Stomach (tissue), 9 donors: Measurements from ENCODE around the gene ARHGAP26. TPM values are rescaled to one million over a fixed set of nuclear protein-coding genes. Genes with fewer than 3 reads are reported as not detected.

Experiments used
- DNase-seq, 2 donors: peaks; one replicate each; pipeline versions ENCODE4 v3.0.0 to v3.0.0-alpha.2; 2013 to 2019
- H3K27ac ChIP-seq, 5 donors: fragments of 200-600 bp in 4 of 5; sonication (generic) in 4 of 5; one replicate each; pipeline ENCODE4 v1.5.1; 2013 to 2019; ENCODE audit warnings: mild to moderate bottlenecking in 1 of 5, moderate library complexity in 1 of 5
- H3K27me3 ChIP-seq, 3 donors: fragments of 200-600 bp; sonication (generic); one replicate each; pipeline ENCODE4 v1.5.1; 2017 to 2019; ENCODE audit warnings: mixed run types in 1 of 3
- H3K36me3 ChIP-seq, 4 donors: fragments of 200-600 bp; sonication (generic); 1 replicate in 3 of 4; 2 replicates in 1 of 4; pipeline ENCODE4 v1.5.1; 2016 to 2019
- H3K4me1 ChIP-seq, 4 donors: fragments of 200-600 bp; sonication (generic); one replicate each; pipeline ENCODE4 v1.5.1; 2016 to 2019
- H3K4me3 ChIP-seq, 4 donors: fragments of 200-600 bp; sonication (generic) in 3 of 4; one replicate each; pipeline ENCODE4 v1.5.1; 2016 to 2019; ENCODE audit warnings: mild to moderate bottlenecking in 1 of 4
- H3K9me3 ChIP-seq, 4 donors: fragments of 200-600 bp; sonication (generic); one replicate each; pipeline ENCODE4 v1.5.1; 2016 to 2019
- EP300 ChIP-seq: sonication (generic); formaldehyde crosslinking; IDR thresholded peaks from one replicate; pipeline ENCODE4 v1.6.1; 2017; ENCODE audit warnings: antibody characterized with exemption
- POLR2A ChIP-seq, 4 donors: fragments of 450-650 bp; IDR thresholded peaks; one replicate each; pipeline ENCODE4 v1.6.1; 2016; ENCODE audit warnings: antibody characterized with exemption in 4 of 4, control low read depth in 2 of 4, mild to moderate bottlenecking in 1 of 4, moderate library complexity in 1 of 4
- POLR2AphosphoS5 ChIP-seq, 3 donors: sonication (generic); formaldehyde crosslinking; IDR thresholded peaks; one replicate each; pipeline ENCODE4 v1.6.1; 2016; ENCODE audit warnings: antibody characterized with exemption in 3 of 3
- WGBS, 5 donors: extraction: QIAGEN DNeasy Blood & Tissue Kit in 3 of 5; methylation state at CpG; one replicate each; pipeline versions ENCODE4 v1.1.5 to v1.1.7; 2013 to 2018; 5-methylcytosine and 5-hydroxymethylcytosine counted together
- intact Hi-C: fragments of 100-400 bp; cut with DNase I; formaldehyde crosslinking; loops from one replicate; pipeline ENCODE4 v1.15.1; 2023; ENCODE audit warnings: low total_unique reads
- polyA plus RNA-seq, 3 donors: library from polyadenylated mRNA; stranded (reverse); fragments of 200-250 nt; gene quantifications; one replicate each; pipeline ENCODE4 v1.2.3, GENCODE V29; 2013
- total RNA-seq, 5 donors: library from RNA; depleted of rRNA; stranded (reverse); fragments of >200 nt; gene quantifications; one replicate each; pipeline versions ENCODE4 v1.1.0 to v1.2.3, GENCODE V29; 2014 to 2016
- TF ChIP-seq, protein P1 (sequence below), 7 experiments: fragments of 450-650 bp in 4 of 7; fragments of 200-600 bp in 3 of 7; sonication (generic) in 3 of 7; IDR thresholded peaks; one replicate each; pipeline ENCODE4 v1.5.1; 2016 to 2019; ENCODE audit warnings: antibody characterized with exemption in 7 of 7, control low read depth in 2 of 7, mild to moderate bottlenecking in 1 of 7
- donor health status: healthy with polysubstance abuse.
- donor health status: Bipolar disorder and iron deficiency.
- donor health status: healthy.

ARHGAP26 gene
- total and polyA plus RNA-seq, 8 donors = 4.0 to 115 (median 34.1) TPM

DNA sequence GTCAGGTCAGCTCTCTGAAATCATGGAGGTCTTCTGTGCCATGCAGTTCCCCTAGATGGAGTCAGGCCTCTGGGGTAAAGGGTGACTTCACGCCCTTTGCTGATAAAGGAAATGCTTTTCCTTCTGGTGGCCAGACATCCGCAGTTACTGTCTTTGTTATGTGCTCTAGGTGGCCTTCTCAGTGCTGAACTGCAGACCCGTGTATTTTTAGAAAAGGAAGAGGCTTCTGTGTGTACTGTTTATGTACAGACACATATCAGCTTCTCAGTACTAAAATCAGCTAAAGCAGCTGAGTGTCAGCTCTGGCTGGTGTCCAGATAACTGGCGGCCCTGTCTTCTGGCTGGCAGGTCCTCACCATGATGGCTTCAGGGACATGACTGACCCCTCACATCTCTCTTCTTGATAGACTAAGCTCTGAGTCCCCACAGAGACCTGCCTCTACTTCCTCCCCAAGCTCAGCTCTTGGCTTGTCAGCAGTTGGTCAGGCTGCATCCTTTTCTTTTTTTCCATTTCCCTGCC is 75.3 kb downstream of the ARHGAP26 start:
- TF ChIP-seq POLR2A (IDR thresholded peaks at IDR 0.05) (no peak), EP300 (no peak), POLR2AphosphoS5 (IDR thresholded peaks at IDR 0.05) (no peak)
- TF ChIP-seq, protein P1, sequence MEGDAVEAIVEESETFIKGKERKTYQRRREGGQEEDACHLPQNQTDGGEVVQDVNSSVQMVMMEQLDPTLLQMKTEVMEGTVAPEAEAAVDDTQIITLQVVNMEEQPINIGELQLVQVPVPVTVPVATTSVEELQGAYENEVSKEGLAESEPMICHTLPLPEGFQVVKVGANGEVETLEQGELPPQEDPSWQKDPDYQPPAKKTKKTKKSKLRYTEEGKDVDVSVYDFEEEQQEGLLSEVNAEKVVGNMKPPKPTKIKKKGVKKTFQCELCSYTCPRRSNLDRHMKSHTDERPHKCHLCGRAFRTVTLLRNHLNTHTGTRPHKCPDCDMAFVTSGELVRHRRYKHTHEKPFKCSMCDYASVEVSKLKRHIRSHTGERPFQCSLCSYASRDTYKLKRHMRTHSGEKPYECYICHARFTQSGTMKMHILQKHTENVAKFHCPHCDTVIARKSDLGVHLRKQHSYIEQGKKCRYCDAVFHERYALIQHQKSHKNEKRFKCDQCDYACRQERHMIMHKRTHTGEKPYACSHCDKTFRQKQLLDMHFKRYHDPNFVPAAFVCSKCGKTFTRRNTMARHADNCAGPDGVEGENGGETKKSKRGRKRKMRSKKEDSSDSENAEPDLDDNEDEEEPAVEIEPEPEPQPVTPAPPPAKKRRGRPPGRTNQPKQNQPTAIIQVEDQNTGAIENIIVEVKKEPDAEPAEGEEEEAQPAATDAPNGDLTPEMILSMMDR (IDR thresholded peaks at IDR 0.05) = no peak
- H3K36me3 ChIP-seq = no peaks in the 10 kb centered on the region
- H3K4me3 ChIP-seq = no peak overlapping the region
- peak in 1 of 2 donors; percentile 48 for DNase-seq
- H3K9me3 ChIP-seq = no peaks in the 10 kb centered on the region
- H3K4me1 ChIP-seq = peaks cover 30 to 75% (median 36%) of the 10 kb centered on the region in 4 donors
- H3K27me3 ChIP-seq = no peaks in the 10 kb centered on the region
- intact Hi-C loops = no loop called here
- 15 to 48% (median 25%) methylated on average over 3 to 4 of the region's 4 CpGs for WGBS, 5 donors
- H3K27ac ChIP-seq = peak overlapping the region; percentile 72 to 80 (median 74)

DNA sequence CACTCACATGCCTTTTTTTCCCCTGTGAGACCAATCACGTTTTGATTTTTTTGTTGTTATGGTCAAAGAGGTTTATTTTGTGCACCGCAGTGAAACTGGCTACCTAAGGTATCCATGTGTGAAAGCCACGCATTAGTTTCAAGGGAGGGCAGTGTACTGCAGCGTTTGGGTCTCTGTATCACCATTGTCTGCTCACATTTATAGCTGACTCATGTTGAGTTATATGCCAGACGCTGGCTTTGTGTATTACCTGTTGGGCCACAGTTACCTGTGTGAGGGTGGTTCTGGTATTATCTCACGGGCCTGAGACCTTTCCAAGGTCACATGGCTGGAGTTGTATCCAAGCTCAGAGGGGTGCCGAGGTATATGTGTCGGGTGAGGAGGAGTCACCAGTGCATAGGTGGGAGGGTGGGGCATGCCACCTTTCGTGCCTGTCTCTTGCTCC is 75.8 kb downstream of the ARHGAP26 start:
- WGBS, 5 donors = 27 to 60% (median 34%) methylated on average over 9 of the region's 9 CpGs
- Histone ChIP-seq H3K27ac (peak overlapping the region; percentile 72 to 80 (median 74)), H3K4me1 (peaks cover 27 to 73% (median 33%) of the 10 kb centered on the region in 4 donors)

DNA sequence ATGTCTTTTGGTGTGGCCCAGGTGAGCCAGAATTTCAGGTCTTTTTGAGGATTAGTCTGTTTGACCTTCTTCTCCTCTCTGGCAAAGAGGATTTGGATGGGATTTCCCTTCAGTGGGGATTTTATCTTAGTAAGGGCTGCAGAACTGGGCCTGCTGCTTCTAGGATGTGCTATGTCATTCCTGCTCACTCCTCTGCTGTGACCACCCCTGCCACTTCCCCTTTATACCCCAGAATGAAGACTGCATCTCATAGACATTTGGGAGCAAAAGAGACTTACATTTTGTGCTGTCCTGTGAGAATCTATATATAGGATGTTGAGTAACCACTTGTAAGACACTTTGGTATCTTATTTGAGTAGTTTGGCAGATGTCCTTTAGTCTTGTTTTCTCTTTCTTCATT is 76.2 kb downstream of the ARHGAP26 start:
- TF ChIP-seq POLR2A (IDR thresholded peaks at IDR 0.05) = no peak
- DNase-seq = no peak
- intact Hi-C loops = no loop called here
- H3K9me3 ChIP-seq = no peaks in the 10 kb centered on the region
- no peaks in the 10 kb centered on the region for H3K36me3 ChIP-seq
- H3K27ac ChIP-seq = peak overlapping the region; percentile 72 to 80 (median 74)
- no peak overlapping the region for H3K4me3 ChIP-seq
- H3K4me1 ChIP-seq = peaks cover 27 to 73% (median 33%) of the 10 kb centered on the region in 4 donors
- H3K27me3 ChIP-seq = no peaks in the 10 kb centered on the region

More for the DNA sequence above, 75.8 kb downstream of the ARHGAP26 start:
- Histone ChIP-seq H3K27me3 (no peaks in the 10 kb centered on the region), H3K9me3 (no peaks in the 10 kb centered on the region), H3K4me3 (no peak overlapping the region), H3K36me3 (no peaks in the 10 kb centered on the region)
- intact Hi-C loops = no loop called here
- DNase-seq = peak; percentile 38 to 59
- TF ChIP-seq POLR2AphosphoS5 (IDR thresholded peaks at IDR 0.05) = peak in 2 of 3 donors; percentile 37 to 41
- TF ChIP-seq, protein P1 (IDR thresholded peaks at IDR 0.05) = no peak

DNA sequence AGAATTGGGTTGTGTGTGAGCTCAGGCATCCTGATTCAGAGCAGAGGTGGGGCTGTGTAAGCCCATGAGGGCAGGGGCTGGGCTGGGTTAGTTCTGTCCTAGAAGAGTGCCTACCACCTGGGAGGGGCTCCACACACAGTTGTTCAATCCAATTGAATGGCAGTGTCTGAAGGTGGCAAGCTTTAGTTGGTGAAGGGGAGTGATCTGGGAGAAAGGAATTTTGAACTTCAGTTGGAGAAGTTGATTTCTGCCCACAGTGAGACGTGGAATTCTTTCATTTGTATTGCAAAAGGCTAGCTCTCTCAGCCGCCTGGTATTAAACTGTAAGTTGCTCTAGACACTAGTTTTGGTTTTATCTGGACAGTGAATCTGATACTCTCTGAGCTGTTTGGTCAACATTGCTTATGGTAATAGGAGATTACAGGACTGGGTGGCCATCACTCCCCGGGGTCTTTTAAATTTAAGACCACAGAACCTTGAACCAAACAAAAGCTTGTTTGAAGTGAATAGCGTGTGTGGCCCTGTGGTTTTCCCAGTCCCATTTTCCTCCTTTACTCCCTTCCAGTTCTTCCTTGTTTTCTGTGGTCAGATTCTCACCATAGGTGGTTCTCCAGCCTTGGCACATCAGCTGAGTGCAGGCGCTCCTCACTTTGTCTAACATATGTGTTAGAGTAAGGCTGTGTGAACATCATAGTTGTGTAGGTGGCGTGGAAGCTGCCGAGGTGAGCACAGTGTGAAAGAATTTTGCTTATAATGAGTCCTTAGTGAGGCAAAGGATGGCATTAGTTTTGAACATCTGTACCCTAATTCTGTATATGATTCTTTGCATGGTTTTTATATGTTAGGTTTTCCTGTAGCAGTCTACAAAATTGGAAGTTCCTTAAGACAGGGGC is 78.0 kb downstream of the ARHGAP26 start:
- no peak overlapping the region for H3K4me3 ChIP-seq
- H3K27ac ChIP-seq = no peak overlapping the region
- H3K36me3 ChIP-seq = no peaks in the 10 kb centered on the region
- intact Hi-C loops = no loop called here
- 87 to 96% (median 91%) methylated on average over 7 of the region's 7 CpGs for WGBS, 5 donors
- no peaks in the 10 kb centered on the region for H3K9me3 ChIP-seq
- TF ChIP-seq POLR2AphosphoS5 (IDR thresholded peaks at IDR 0.05) (no peak), EP300 (no peak), POLR2A (IDR thresholded peaks at IDR 0.05) (no peak)
- TF ChIP-seq, protein P1 (IDR thresholded peaks at IDR 0.05) = no peak
- H3K27me3 ChIP-seq = no peaks in the 10 kb centered on the region
- H3K4me1 ChIP-seq = peaks cover 38 to 76% (median 45%) of the 10 kb centered on the region in 4 donors
- no peak for DNase-seq
